Karpas-422 (cell line): ENCODE measurements around the gene OR6A2. TPM values are rescaled to one million over a fixed set of nuclear protein-coding genes. Genes with fewer than 3 reads are reported as not detected.

Experiments
- DNase-seq: peaks from one replicate; pipeline ENCODE4 v3.0.0-alpha.2; 2015
- H2AFZ ChIP-seq: fragments of 200-600 bp; sonication (generic); 2 replicates; pipeline ENCODE4 v1.6.1; 2014; ENCODE audit warnings: antibody characterized with exemption, low read length, mixed read lengths
- H3K27ac ChIP-seq: fragments of 200-600 bp; sonication (generic); 2 replicates; pipeline ENCODE4 v1.5.1; 2014; ENCODE audit warnings: mild to moderate bottlenecking, low read length, moderate library complexity
- H3K27me3 ChIP-seq: fragments of 200-600 bp; sonication (generic); 2 replicates; pipeline ENCODE4 v1.6.1; 2014; ENCODE audit warnings: low read length, mixed read lengths
- H3K36me3 ChIP-seq: fragments of 200-600 bp; sonication (generic); 2 replicates; pipeline ENCODE4 v1.6.1; 2014; ENCODE audit warnings: low read length, mixed read lengths; ENCODE audit not compliant: insufficient read depth
- H3K4me1 ChIP-seq: fragments of 200-600 bp; sonication (generic); 2 replicates; pipeline ENCODE4 v1.6.1; 2014; ENCODE audit warnings: mild to moderate bottlenecking, low read length, mixed read lengths
- H3K4me2 ChIP-seq: fragments of 200-600 bp; sonication (generic); 2 replicates; pipeline ENCODE4 v1.6.1; 2014; ENCODE audit warnings: low read length, low read depth, mild to moderate bottlenecking; ENCODE audit not compliant: poor library complexity, severe bottlenecking
- H3K4me3 ChIP-seq: fragments of 200-600 bp; sonication (generic); 2 replicates; pipeline ENCODE4 v1.5.1; 2014; ENCODE audit warnings: mild to moderate bottlenecking, antibody characterized with exemption, low read length, mixed read lengths
- H3K79me2 ChIP-seq: fragments of 200-600 bp; sonication (generic); 2 replicates; pipeline ENCODE4 v1.6.1; 2014; ENCODE audit warnings: mild to moderate bottlenecking, low read length, mixed read lengths
- H3K9ac ChIP-seq: fragments of 200-600 bp; sonication (generic); 2 replicates; pipeline ENCODE4 v1.6.0; 2014; ENCODE audit warnings: low read length
- H3K9me2 ChIP-seq: fragments of 200-600 bp; sonication (generic), shearing (Covaris generic); replicated peaks from 2 replicates; pipeline ENCODE4 v1.6.0; 2014; ENCODE audit warnings: mild to moderate bottlenecking, low read length, moderate library complexity; ENCODE audit not compliant: insufficient read depth
- H3K9me3 ChIP-seq: fragments of 300-700, 200-600 bp; sonication (generic); 2 replicates; pipeline ENCODE4 v1.6.1; 2014; ENCODE audit warnings: low read length, mixed read lengths
- H4K20me1 ChIP-seq: fragments of 200-600 bp; sonication (generic); 2 replicates; pipeline ENCODE4 v1.6.1; 2014; ENCODE audit warnings: mild to moderate bottlenecking, antibody characterized with exemption, low read length, low read depth; ENCODE audit not compliant: insufficient read depth
- total RNA-seq: library from RNA; depleted of rRNA; stranded (reverse); fragments of >200 nt; shearing (Covaris generic); gene quantifications from 2 replicates; pipeline ENCODE4 v1.2.3, GENCODE V29; 2014; ENCODE audit warnings: low replicate concordance

The OR6A2 gene
- total RNA-seq, 1 experiment from 2014 or later: 2.9 TPM

DNA sequence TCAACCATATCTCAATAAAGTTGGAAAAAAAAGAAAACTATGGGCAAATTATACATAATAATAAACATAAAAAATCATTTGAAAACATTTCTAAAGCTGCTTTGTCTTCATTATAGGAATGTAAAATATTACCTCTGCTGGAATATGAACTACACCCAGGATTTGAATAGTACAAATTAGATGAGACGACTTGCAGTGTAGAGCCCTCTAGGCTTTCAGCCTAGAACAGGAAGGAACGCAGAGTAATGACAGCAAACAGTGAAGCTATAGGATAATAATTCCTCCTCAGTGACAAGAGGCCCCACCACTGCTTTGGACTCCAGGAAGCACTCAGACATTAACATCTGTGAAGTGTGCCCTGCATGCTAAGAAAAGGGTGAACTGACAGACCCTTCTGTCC lies 8.9 kb downstream of the OR6A2 start:
- Histone ChIP-seq H3K4me1 (no peaks in the 10 kb centered on the region), H3K4me3 (no peak overlapping the region), H3K9me2 (no peaks in the 10 kb centered on the region), H2AFZ (no peak overlapping the region), H3K27ac (no peak overlapping the region), H3K9me3 (no peaks in the 10 kb centered on the region), H3K36me3 (no peaks in the 10 kb centered on the region), H3K79me2 (no peaks in the 10 kb centered on the region), H3K27me3 (no peaks in the 10 kb centered on the region), H3K9ac (no peak overlapping the region), H3K4me2 (no peak overlapping the region), H4K20me1 (no peaks in the 10 kb centered on the region)
- DNase-seq: no peak

DNA sequence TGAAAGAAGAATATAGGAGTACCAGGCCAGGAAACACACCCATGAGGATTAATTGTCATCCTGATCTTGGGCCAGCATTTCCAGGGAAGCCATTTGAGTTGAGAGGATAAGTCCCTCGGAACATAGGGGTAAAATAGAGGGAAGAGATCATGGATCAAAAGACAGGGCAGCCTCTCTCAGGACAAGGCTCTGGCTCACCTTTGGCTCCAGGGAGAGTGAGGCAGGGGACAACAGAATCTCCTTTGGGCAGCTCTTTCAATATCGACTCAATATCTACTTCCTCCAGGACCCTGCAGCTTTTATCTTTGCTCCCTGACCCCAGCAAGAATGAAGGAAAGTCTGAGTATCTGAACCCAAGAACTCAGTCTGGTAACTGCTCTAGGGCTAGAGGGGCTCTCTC lies 16.8 kb downstream of the OR6A2 start, which contains the start of gene OR2AG1:
Gene OR2AG1 (plus strand): TSS at position 301 of the 400 bp plus-strand sequence. CDS start 2,018 bp downstream, outside the sequence.
- Histone ChIP-seq H3K79me2 (no peaks in the 10 kb centered on the region), H3K4me1 (no peaks in the 10 kb centered on the region), H3K9me3 (no peaks in the 10 kb centered on the region), H3K4me2 (no peak within 1 kb of the TSS), H2AFZ (no peak within 1 kb of the TSS), H3K9ac (no peak within 1 kb of the TSS), H3K36me3 (no peaks in the 10 kb centered on the region), H3K4me3 (no peak within 1 kb of the TSS), H3K27me3 (no peaks in the 10 kb centered on the region), H3K27ac (no peak within 1 kb of the TSS), H4K20me1 (no peaks in the 10 kb centered on the region), H3K9me2 (no peaks in the 10 kb centered on the region)
- no peak for DNase-seq

DNA sequence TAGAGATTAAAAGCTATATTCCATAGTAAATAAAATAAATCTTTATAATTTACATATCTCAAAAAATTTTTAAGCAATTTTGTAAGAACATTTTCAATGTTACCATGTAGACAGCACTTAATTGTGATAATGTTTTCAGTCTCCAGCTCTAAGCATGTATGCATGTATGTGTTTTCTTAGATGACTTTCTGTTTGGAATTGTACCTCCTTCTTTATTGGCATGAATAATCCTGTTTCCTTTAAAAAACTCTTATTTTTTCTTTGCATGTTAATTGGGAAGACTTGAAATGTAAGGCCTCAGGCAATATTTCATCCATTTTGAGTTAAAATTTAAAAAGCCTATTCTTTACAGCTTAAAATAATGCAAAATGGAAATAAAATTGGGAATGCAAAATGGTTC lies 18.7 kb downstream of the OR6A2 start:
- H3K4me3 ChIP-seq: no peak overlapping the region
- H4K20me1 ChIP-seq: no peaks in the 10 kb centered on the region
- no peak overlapping the region for H2AFZ ChIP-seq
- no peaks in the 10 kb centered on the region for H3K36me3 ChIP-seq
- H3K27me3 ChIP-seq: no peaks in the 10 kb centered on the region
- H3K4me1 ChIP-seq: no peaks in the 10 kb centered on the region
- DNase-seq: no peak
- no peaks in the 10 kb centered on the region for H3K9me2 ChIP-seq
- no peak overlapping the region for H3K27ac ChIP-seq
- no peaks in the 10 kb centered on the region for H3K9me3 ChIP-seq
- H3K79me2 ChIP-seq: no peaks in the 10 kb centered on the region
- no peak overlapping the region for H3K9ac ChIP-seq
- H3K4me2 ChIP-seq: no peak overlapping the region

DNA sequence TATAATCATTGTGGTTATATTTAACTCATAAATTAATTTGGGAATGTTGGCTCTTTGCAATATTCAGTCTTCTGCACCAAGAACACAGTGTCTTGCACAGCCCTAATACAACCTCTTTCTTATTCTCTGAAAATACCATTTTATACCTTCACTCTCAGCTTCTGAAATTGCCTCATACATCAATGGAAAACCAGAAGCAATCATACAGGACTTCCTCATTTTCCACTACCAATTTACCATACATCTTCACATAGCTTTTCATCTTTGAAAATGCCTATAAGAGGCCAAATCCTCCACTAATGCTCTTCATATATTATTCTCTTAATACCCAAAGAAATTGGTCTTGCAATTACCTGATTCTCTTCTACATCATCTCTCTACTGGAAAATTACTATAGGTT lies 21.0 kb downstream of the OR6A2 start:
- Histone ChIP-seq H3K9me3 (no peaks in the 10 kb centered on the region), H4K20me1 (no peaks in the 10 kb centered on the region), H3K4me1 (no peaks in the 10 kb centered on the region), H3K9me2 (no peaks in the 10 kb centered on the region), H3K27me3 (no peaks in the 10 kb centered on the region), H3K4me2 (no peak overlapping the region), H3K27ac (no peak overlapping the region), H3K79me2 (no peaks in the 10 kb centered on the region), H3K9ac (no peak overlapping the region), H3K4me3 (no peak overlapping the region), H2AFZ (no peak overlapping the region), H3K36me3 (no peaks in the 10 kb centered on the region)
- DNase-seq: no peak

DNA sequence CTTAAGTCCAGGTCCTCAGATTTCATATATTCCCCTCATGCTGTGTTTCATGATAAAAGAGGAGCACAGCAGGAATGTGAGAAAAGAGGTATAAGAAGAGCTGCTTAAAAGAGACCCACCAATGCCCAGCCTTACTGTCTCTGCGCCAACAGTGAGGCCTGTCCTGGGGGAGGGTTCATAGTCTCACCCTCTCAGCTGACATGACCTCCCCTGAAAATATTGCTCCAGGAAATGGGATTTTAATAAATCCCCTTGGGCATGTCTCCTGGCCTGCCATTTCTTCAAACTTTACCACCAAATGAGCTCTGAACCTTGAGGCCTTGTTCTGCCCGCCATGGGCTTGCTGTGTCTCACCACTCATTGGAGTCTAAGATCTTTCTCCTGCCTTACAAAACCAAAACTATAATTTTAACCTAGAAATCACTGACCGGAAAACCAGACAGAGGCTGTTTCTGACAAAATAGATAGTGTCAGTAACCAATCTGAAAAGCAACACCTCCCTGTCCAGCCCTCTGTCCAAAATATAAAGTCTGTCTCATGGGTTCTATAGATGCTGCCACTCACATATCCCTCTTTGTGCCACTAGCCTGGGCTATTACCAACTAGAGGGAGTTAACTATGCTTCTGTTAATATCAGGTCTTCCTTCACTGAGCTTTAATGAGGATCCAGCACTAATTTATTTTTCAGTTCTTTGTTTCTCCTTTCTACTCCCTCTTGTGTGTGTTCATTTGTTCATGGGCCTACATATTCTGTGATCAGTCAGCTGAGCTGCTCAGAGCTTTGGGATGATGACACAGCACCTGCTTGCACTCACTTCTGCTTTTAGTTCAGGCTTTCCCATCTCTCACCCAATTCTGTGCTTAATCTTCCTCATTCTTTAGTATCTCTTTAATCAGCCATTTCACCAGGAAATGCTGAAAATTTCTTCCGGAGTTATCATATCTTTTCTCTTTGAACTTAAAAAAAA lies 27.3 kb downstream of the OR6A2 start, which contains the start of gene OR2AG2:
Gene OR2AG2 (minus strand): TSS at position 51 of the 968 bp plus-strand sequence. CDS start 3,019 bp downstream, outside the sequence.
- Histone ChIP-seq H3K79me2 (no peaks in the 10 kb centered on the region), H2AFZ (no peak within 1 kb of the TSS), H3K9me2 (no peaks in the 10 kb centered on the region), H3K4me2 (no peak within 1 kb of the TSS), H3K4me3 (no peak within 1 kb of the TSS), H3K36me3 (no peaks in the 10 kb centered on the region), H3K27ac (no peak within 1 kb of the TSS), H3K4me1 (no peaks in the 10 kb centered on the region), H3K27me3 (no peaks in the 10 kb centered on the region), H4K20me1 (no peaks in the 10 kb centered on the region), H3K9ac (no peak within 1 kb of the TSS), H3K9me3 (no peaks in the 10 kb centered on the region)
- no peak for DNase-seq

DNA sequence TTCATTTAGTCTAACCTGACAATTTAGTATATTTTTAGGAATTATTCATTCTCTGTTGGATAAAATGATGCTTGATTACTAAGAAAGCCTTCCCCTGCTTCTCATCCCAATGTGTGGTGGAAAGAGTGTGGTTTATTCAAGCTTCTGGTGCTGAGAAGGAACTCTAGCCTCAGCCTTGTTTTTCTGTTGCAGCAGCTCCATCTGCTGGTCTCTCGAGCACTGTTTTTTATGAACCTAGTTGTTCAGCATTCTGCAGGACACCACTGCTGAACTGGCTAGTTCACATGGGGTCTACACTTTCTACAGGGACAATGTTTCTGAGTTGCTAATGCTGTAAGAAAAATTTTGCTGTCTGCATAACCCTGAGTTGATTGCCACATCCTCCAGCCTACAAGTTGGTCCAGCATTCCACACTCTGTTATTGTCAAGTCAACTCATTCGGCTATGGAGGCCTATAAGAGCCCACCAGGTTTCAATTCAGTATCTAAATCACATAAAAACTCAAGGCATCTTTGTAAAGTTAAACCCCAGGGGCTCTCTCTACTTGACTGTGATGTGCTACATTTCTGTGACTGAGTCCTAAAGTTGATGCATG lies 42.0 kb downstream of the OR6A2 start:
- H3K4me3 ChIP-seq: no peak overlapping the region
- no peak overlapping the region for H3K9ac ChIP-seq
- DNase-seq: peak; percentile 78
- H3K79me2 ChIP-seq: no peaks in the 10 kb centered on the region
- H2AFZ ChIP-seq: no peak overlapping the region
- H3K4me2 ChIP-seq: no peak overlapping the region
- H3K9me3 ChIP-seq: no peaks in the 10 kb centered on the region
- H3K9me2 ChIP-seq: no peaks in the 10 kb centered on the region
- H4K20me1 ChIP-seq: no peaks in the 10 kb centered on the region
- no peaks in the 10 kb centered on the region for H3K27me3 ChIP-seq
- no peaks in the 10 kb centered on the region for H3K36me3 ChIP-seq
- no peak overlapping the region for H3K27ac ChIP-seq
- no peaks in the 10 kb centered on the region for H3K4me1 ChIP-seq

DNA sequence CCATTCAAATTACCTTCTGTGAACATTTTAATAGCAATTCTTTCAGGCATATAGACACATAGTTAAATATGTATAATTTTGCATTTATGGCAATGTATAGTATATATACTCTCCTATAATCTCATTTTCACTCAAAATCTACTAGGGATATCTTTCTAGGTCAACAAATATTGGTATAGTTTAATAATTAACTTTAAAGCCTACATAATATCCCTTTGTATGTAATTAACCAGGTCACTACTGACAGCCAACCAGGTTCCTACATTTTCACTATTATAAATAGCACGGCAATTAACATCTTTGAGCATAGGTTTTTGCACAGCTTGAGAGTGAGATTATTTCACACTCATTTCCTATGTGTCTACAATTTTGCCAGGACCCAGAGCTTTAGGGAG lies 43.5 kb downstream of the OR6A2 start:
- H3K9me2 ChIP-seq: no peaks in the 10 kb centered on the region
- no peak overlapping the region for H2AFZ ChIP-seq
- no peaks in the 10 kb centered on the region for H3K79me2 ChIP-seq
- no peak overlapping the region for H3K4me2 ChIP-seq
- no peaks in the 10 kb centered on the region for H3K9me3 ChIP-seq
- H3K4me1 ChIP-seq: no peaks in the 10 kb centered on the region
- H3K9ac ChIP-seq: no peak overlapping the region
- H3K36me3 ChIP-seq: no peaks in the 10 kb centered on the region
- no peaks in the 10 kb centered on the region for H3K27me3 ChIP-seq
- no peak overlapping the region for H3K4me3 ChIP-seq
- DNase-seq: no peak
- no peaks in the 10 kb centered on the region for H4K20me1 ChIP-seq
- H3K27ac ChIP-seq: no peak overlapping the region

DNA sequence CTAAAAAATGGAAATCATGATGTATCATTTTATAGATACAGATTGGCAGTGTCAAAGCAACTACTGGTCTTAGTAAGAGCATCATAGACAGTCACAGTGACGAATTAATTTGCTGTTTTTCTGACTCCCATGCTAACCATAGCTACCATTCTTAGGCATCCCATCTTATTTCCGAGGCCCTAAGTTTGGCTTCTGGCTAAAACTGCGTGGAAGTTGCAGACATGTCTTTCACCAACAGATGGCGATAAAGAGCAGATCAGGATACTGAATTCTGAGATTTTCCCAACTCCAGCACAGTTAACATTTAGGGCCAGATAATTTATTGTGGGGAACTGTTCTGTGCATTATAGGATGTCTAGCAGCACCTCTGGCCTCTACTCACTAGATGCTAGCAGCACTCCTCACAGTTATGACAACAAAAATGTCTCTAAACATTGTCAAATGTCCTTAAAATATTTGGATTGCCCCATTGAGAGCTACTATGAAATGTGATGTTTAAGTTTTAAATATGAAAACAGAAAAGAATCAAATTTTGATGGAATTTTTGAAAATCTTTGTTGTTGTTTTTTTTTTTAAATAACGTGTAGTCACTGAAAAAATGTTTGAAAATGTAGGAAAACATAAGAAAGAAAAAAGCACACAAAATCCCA lies 44.1 kb downstream of the OR6A2 start:
- Histone ChIP-seq H4K20me1 (no peaks in the 10 kb centered on the region), H3K4me2 (no peak overlapping the region), H3K27ac (no peak overlapping the region), H3K4me3 (no peak overlapping the region), H3K9ac (no peak overlapping the region), H3K36me3 (no peaks in the 10 kb centered on the region), H2AFZ (no peak overlapping the region), H3K27me3 (no peaks in the 10 kb centered on the region), H3K9me3 (no peaks in the 10 kb centered on the region), H3K9me2 (no peaks in the 10 kb centered on the region), H3K79me2 (no peaks in the 10 kb centered on the region), H3K4me1 (no peaks in the 10 kb centered on the region)
- peak; percentile 66 for DNase-seq
